Measurements from ENCODE around the gene CDH6.
"Not testable (repeated sequence)": the region's sequence is repeated elsewhere in the genome, so short reads cannot be mapped to it uniquely, and the experiment has no call there.

Gene CDH6

GRCh38 chr5:31328040-31328733 is 134.7 kb downstream of the CDH6 start:
- no peak for DNase-seq (ENCODE audit: low read depth)

GRCh38 chr5:31329715-31330114 is 136.2 kb downstream of the CDH6 start:
- no peak for DNase-seq (ENCODE audit: low read depth)

- DNase-seq (ENCODE audit: low read depth), result no peak
Observed at GRCh38 chr5:31332160-31332559, 138.7 kb downstream of the CDH6 start.

GRCh38 chr5:31333475-31333874 is 140.0 kb downstream of the CDH6 start:
- no peak for DNase-seq (ENCODE audit: low read depth)

- no peak for DNase-seq (ENCODE audit: low read depth)
Observed at GRCh38 chr5:31334061-31334860, 140.8 kb downstream of the CDH6 start.

- DNase-seq (ENCODE audit: low read depth), result no peak
Observed at GRCh38 chr5:31335456-31335855, 142.0 kb downstream of the CDH6 start.

- DNase-seq (ENCODE audit: low read depth), result no peak
Observed at GRCh38 chr5:31343946-31344345, 150.5 kb downstream of the CDH6 start.

- no peak for DNase-seq (ENCODE audit: low read depth)
Observed at GRCh38 chr5:31346896-31347551, 153.5 kb downstream of the CDH6 start.

GRCh38 chr5:31347552-31347905 is 154.0 kb downstream of the CDH6 start:
- DNase-seq (ENCODE audit: low read depth), result no peak

- DNase-seq (ENCODE audit: low read depth), result no peak
Observed at GRCh38 chr5:31350395-31350794, 156.9 kb downstream of the CDH6 start.

GRCh38 chr5:31355337-31355736 is 161.9 kb downstream of the CDH6 start:
- DNase-seq (ENCODE audit: low read depth), result no peak

- DNase-seq (ENCODE audit: low read depth), result no peak
Observed at GRCh38 chr5:31357038-31357437, 163.6 kb downstream of the CDH6 start.

- no peak for DNase-seq (ENCODE audit: low read depth)
Observed at GRCh38 chr5:31359839-31360238, 166.4 kb downstream of the CDH6 start.

- no peak for DNase-seq (ENCODE audit: low read depth)
Observed at GRCh38 chr5:31361234-31361633, 167.7 kb downstream of the CDH6 start.

GRCh38 chr5:31361704-31362528 is 168.4 kb downstream of the CDH6 start:
- DNase-seq (ENCODE audit: low read depth), result not testable (repeated sequence)

GRCh38 chr5:31362529-31362900 is 169.0 kb downstream of the CDH6 start:
- DNase-seq (ENCODE audit: low read depth), result no peak

- DNase-seq (ENCODE audit: low read depth), result no peak
Observed at GRCh38 chr5:31362931-31363568, 169.6 kb downstream of the CDH6 start.

- no peak for DNase-seq (ENCODE audit: low read depth)
Observed at GRCh38 chr5:31364881-31365636, 171.6 kb downstream of the CDH6 start.

GRCh38 chr5:31365776-31366175 is 172.3 kb downstream of the CDH6 start:
- DNase-seq (ENCODE audit: low read depth), result no peak

- DNase-seq (ENCODE audit: low read depth), result no peak
Observed at GRCh38 chr5:31366941-31367340, 173.5 kb downstream of the CDH6 start.

GRCh38 chr5:31372124-31372523 is 178.6 kb downstream of the CDH6 start:
- DNase-seq (ENCODE audit: low read depth), result no peak

All from activated T-helper 9 cell treated with anti-CD3 and anti-CD28 coated beads, Interleukin-2, amount 50 U/mL, for 16 hours (primary cell).